ENCODE data around the gene PIK3C3.
"Not testable (repeated sequence)": the region's sequence is repeated elsewhere in the genome, so short reads cannot be mapped to it uniquely, and the experiment has no call there.

Gene PIK3C3

GRCh38 chr18:42025974-42026625, 71.1 kb downstream of the PIK3C3 start:
- DNase-seq = no peak

GRCh38 chr18:42028247-42028832, 73.3 kb downstream of the PIK3C3 start:
- DNase-seq = peak; percentile 18

GRCh38 chr18:42029092-42029491, 74.1 kb downstream of the PIK3C3 start:
- DNase-seq = no peak

- no peak for DNase-seq
Measured at GRCh38 chr18:42030586-42031182, 75.7 kb downstream of the PIK3C3 start.

- no peak for DNase-seq
Measured at GRCh38 chr18:42032447-42032846, 77.4 kb downstream of the PIK3C3 start.

GRCh38 chr18:42033137-42033810, 78.2 kb downstream of the PIK3C3 start:
- DNase-seq = no peak

- DNase-seq = no peak
Measured at GRCh38 chr18:42038936-42039335, 83.9 kb downstream of the PIK3C3 start.

GRCh38 chr18:42039396-42039795, 84.4 kb downstream of the PIK3C3 start:
- DNase-seq = no peak

- no peak for DNase-seq
Measured at GRCh38 chr18:42041793-42042192, 86.8 kb downstream of the PIK3C3 start.

GRCh38 chr18:42045346-42045745, 90.3 kb downstream of the PIK3C3 start:
- DNase-seq = no peak

GRCh38 chr18:42047721-42048120, 92.7 kb downstream of the PIK3C3 start:
- no peak for DNase-seq

GRCh38 chr18:42048158-42048557, 93.1 kb downstream of the PIK3C3 start:
- DNase-seq = no peak

GRCh38 chr18:42049536-42049935, 94.5 kb downstream of the PIK3C3 start:
- not testable (repeated sequence) for DNase-seq

- no peak for DNase-seq
Measured at GRCh38 chr18:42051411-42051810, 96.4 kb downstream of the PIK3C3 start.

GRCh38 chr18:42052122-42052708, 97.2 kb downstream of the PIK3C3 start:
- DNase-seq = no peak

- DNase-seq = peak; percentile 56
Measured at GRCh38 chr18:42053188-42053781, 98.3 kb downstream of the PIK3C3 start.

GRCh38 chr18:42064109-42064508, 109.1 kb downstream of the PIK3C3 start:
- no peak for DNase-seq

GRCh38 chr18:42067518-42067917, 112.5 kb downstream of the PIK3C3 start:
- DNase-seq = no peak

GRCh38 chr18:42068030-42068429, 113.0 kb downstream of the PIK3C3 start:
- DNase-seq = no peak

- no peak for DNase-seq
Measured at GRCh38 chr18:42069036-42069435, 114.0 kb downstream of the PIK3C3 start.

- no peak for DNase-seq
Measured at GRCh38 chr18:42072407-42072806, 117.4 kb downstream of the PIK3C3 start.

GRCh38 chr18:42074704-42075103, 119.7 kb downstream of the PIK3C3 start:
- no peak for DNase-seq

- no peak for DNase-seq
Measured at GRCh38 chr18:42078711-42079110, 123.7 kb downstream of the PIK3C3 start.

Measured in activated naive CD4-positive, alpha-beta T cell treated with anti-CD3 and anti-CD28 coated beads, Interleukin-2, amount 50 U/mL, for 16 hours (primary cell).